Glomerular visceral epithelial cell (primary cell): ENCODE data around the gene PDIA6.
"Not testable (repeated sequence)": the region's sequence is repeated elsewhere in the genome, so short reads cannot be mapped to it uniquely, and the experiment has no call there.

ENCODE experiments used
- DNase-seq: peaks from one replicate; pipeline ENCODE4 v3.0.0-alpha.2; 2016; ENCODE audit errors: extremely low spot score

The PDIA6 gene

DNA sequence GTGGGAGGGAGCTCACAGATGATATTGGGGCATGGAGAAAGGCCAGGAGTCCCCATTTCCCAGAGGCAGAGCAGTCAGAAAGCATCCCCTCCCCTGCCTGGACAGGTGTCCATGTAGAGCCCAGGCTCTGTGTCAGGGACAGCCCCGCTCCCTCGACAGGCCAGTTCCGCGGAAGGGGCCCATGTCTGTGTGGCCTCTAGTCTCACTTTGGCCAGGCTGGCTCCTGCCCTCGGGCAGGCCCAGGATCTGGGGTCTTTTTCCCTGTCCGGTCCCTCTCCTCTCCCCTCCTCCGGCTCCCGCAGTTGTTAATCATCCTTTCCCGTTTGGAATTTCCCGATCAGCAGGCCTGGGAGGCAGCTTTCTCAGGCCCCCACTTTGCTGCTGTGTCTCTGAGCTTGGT lies 20.4 kb upstream of the PDIA6 start:
- no peak for DNase-seq

DNA sequence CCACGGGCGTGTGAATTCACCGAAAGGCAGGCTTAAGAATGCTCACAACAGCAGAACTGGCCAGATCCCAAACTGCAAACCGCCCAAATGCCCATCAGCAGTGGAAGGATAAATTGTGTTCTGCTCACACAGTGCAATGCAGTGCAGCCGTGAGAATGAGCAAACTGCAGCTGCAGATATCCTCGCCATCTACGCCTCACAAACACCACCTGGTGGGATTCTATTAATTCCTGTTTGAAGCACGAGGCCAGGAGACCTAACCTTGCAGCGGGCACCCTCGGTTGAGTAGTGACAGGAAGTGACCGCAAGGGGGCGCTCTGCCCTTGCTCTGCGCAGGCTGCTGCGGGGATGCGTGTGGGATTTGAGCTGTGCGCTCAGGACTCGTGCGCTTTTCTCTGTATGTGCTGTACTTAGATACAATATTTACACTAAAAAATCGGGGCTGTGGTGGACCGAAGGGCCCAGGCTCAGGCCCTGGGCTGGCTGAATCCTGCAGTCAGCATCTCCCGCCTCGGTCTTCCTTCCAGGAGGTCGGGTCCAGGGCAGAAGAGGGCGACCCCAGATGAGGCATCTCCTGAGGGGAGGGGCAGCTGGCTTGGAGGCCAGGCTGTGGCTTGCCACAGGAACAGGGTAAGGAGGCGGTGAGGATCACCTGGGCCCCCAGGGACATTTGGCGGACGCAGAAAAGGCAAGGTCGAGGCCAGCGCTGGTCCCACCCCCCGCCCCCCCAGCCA lies 19.8 kb upstream of the PDIA6 start:
- DNase-seq, result peak; percentile 66

- DNase-seq, result no peak
These were observed 18.9 kb upstream of the PDIA6 start for GRCh38 chr2:10831400-10831985.

DNA sequence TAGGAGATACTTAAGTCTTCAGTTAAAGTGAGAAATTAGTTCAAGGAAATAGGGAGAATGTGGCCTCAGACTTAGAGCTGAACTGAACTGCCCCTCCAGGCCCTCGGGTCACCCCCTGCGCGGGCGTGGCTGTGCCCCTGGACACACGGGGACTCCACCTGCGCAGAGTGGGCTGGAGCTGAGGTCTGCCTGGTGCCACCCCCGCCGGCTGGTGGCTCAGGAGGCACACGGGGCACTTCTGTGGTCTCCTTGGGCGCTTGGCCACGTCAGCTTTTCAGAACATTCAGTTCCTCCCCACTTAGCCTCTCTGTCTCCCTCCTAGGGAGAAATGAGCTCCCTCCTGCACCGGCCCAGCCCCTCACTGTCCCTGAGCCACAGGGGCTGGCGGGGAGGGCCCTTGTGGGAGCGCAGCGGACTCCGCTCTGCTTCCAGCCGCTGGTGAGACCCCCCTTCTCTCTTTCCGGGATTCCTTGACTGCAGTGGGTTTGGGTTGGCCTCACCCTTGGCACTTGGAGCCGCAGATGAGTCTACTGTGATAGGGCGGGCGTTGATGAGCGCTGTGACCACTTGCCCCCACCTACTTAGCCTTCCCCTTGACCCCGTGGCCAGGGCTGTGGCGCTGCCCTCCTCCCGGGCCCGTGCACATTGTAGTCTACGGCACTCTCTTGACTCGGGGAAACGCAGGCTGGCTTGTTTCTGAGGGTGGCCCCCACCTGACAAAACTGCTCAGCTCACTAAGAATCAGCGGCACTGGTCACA lies 18.2 kb upstream of the PDIA6 start:
- no peak for DNase-seq

GRCh38 chr2:10830203-10830602 lies 17.6 kb upstream of the PDIA6 start:
- no peak for DNase-seq

DNA sequence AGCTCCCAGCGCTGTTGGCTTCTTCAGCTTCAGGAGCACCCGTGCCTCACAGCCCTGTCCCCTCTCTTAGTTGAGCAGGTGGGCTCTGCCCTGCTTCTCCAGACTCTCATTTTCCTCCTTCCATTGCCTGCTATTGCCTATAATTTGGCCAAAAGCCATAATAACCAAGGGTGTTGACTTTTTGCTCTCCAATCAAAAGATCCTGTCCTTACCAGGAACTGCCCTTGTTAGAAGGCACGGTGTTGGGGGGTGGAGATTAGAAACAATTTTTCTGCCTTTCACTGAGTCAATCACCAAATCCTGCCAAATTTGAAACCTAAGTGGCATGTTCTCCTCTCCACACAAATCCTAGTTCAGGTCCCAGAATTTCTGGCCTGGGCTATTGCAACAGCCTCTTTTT lies 16.7 kb upstream of the PDIA6 start:
- no peak for DNase-seq

DNA sequence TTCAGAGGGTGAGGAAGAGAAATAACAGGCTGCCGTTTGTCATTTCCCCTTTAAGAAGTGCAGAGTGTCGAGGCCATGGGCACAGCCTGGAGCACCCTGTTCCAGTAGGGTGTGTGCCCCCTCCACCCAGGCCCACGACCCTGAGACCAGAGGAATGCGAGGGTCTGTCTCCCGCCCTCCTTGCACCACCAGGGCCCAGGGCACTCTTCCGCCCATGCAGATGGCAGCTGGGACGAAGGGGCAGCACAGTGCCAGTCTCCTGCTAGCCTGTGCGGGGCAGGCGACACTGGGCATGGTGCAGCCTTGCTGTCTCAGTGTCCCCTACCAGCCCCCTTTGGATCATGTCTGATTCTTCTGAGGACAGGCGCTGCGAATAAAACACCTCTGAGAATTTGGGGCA lies 15.8 kb upstream of the PDIA6 start:
- DNase-seq, result no peak

- DNase-seq, result no peak
These were observed 14.0 kb upstream of the PDIA6 start for GRCh38 chr2:10826625-10827024.

- DNase-seq, result no peak
These were observed 13.4 kb upstream of the PDIA6 start for GRCh38 chr2:10826026-10826425.

- DNase-seq, result no peak
These were observed 11.6 kb upstream of the PDIA6 start for GRCh38 chr2:10824191-10824590.

- DNase-seq, result no peak
These were observed 8.6 kb upstream of the PDIA6 start for GRCh38 chr2:10820978-10821695.

DNA sequence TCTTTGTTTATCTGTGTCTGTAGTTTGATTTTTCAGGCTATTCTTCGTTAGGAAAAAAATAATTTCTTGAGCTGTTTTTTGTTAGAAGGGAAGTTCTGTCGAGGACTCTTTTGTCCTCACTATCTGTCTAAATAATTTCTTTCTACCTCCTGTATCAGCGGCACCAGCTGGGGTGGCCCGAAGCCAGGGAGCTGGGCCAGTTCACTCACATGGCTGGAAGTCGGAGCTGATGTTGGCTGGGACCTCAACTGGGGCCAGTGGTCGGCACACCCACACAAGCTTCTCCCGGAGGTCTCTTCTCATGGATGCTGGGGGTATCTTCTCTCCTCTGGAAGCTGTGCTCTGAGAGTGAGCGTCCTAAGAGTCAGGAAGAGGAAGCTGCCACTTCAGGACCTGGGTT lies 8.0 kb upstream of the PDIA6 start:
- no peak for DNase-seq

- no peak for DNase-seq
These were observed 7.2 kb upstream of the PDIA6 start for GRCh38 chr2:10819714-10820314.

DNA sequence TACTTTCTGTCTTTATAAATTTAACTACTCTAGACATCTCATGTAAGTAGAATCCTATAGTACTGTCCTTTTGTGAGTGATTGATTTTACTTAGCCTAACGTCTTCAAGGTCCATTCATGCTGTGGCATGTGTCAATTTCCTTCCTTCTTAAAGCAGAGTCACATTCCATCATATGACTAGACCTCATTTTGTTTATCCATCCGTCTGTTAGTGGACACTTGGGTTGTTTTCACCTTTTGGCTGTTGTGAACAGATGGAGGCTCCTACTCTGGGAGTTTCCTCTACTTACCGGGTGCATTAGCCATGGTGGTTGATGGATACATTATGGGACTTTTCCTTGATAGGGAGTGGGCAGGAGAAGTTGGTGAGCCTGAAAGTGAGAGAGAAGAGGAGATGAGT lies 6.4 kb upstream of the PDIA6 start:
- no peak for DNase-seq

DNA sequence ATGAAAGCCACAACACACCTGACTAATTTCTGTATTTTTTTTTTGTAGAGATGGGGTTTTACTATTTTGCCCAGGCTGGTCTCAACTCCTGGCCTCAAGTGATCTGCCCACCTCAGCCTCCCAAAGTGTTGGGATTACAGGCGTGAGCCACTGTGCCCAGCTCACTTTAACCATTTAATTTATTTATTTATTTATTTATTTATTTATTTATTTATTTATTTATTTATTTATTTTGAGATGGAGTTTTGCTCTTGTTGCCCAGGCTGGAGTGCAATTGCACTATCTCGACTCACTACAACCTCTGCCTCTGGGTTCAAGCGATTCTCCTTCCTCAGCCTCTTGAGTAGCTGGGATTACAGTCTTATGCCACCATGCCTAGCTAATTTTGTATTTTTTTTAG lies 5.7 kb upstream of the PDIA6 start:
- not testable (repeated sequence) for DNase-seq

DNA sequence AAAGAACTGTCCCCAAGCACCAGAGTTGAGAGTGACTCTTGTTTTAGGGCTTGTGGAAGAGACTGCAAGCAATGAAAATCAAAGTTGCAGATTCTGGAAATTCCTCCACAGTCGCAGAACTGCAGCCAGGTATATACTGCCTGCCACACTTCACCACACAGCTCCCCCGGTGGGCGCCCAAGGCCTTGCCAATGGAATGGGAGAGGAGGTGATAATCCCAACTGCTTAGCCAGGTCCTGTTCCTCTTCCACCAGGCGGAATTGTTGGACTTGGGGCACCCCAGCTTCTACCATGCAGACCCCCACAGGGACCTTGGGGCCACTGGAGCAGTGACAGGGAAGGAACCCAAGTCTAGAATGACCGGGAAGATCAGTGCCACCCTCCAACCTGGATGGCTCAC lies 4.8 kb upstream of the PDIA6 start:
- peak; percentile 25 for DNase-seq

GRCh38 chr2:10814571-10815331 lies 2.2 kb upstream of the PDIA6 start:
- DNase-seq, result no peak

GRCh38 chr2:10814142-10814541 lies 1.6 kb upstream of the PDIA6 start:
- DNase-seq, result no peak

DNA sequence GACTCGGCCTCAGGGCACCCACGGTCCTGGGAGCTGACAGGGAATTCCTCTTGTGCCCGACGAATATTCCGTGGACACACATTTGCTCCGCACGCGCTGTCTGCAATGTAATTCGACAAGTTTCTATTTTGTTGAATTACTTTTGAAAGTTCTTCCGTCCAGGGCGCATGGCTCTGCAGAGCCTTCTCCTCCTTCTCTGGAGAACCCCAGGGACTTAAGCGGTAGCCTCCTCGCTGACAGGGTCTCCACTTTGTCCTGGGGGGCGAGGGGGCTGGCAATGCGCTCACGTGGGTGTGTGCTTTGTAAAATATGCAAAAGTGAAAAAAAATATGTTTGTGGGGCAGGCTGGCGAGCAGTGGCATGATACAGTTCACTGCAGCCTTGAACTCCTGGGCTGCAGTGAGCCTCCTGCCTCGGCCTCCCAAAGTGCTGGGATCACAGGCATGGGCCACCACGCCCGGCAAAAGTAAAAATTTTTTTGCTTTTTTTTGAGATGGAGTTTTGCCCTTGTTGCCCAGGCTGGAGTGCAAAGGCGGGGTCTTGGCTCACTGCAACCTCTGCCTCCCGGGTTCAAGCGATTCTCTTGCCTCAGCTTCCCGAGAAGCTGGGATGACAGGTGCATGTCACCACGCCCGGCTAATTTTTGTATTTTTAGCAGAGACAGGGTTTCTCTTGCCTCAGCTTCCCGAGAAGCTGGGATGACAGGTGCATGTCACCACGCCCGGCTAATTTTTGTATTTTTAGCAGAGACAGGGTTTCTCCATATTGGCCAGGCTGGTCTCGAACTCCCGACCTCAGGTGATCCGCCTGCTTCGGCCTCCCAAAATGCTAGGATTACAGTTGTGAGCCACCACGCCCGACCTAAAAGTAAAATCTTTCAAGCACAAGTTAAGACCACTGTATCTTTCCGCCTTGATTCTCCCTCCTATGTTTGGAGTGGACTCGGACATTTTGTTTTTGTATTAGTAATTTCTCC lies 866 bp upstream of the PDIA6 start:
- DNase-seq, result not testable (repeated sequence)

DNA sequence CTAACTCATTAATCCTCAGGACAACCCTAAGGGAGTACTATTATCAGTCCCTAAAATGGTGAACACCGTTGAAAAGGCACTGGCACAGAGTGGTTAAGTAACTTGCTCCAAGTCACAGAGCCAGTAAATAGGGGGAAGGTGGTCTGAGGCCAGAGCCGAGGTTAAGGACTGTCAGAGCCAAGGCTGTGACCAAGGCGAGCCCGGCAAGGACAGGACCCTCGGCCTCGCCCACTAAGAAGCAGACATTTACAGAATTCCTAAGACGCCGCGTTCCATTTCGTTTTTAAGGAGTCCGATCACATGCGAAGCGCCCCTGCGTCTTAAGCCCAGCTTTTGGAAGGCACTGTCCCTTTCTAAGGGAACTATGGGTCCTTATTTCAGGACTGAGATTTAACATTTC lies 1.1 kb downstream of the PDIA6 start:
- no peak for DNase-seq
